Neuronal stem cell (in vitro differentiated cells): ENCODE measurements around the gene RAB8A.

Experiments used
- DNase-seq: peaks from one replicate; pipeline ENCODE4 v3.0.0-alpha.2; 2013; ENCODE audit warnings: low spot score
- H2AFZ ChIP-seq: one replicate; pipeline ENCODE4 v1.6.1; 2013; ENCODE audit warnings: mild to moderate bottlenecking, low read length, inconsistent platforms
- H2AK5ac ChIP-seq: 2 replicates; pipeline ENCODE4 v1.6.1; 2013; ENCODE audit warnings: low read depth, mild to moderate bottlenecking, inconsistent platforms, low read length, moderate library complexity, mixed read lengths
- H2BK120ac ChIP-seq: 2 replicates; pipeline ENCODE4 v1.6.1; 2013; ENCODE audit warnings: low read depth, mild to moderate bottlenecking, inconsistent platforms, low read length, moderate library complexity, mixed read lengths
- H2BK12ac ChIP-seq: one replicate; pipeline ENCODE4 v1.6.1; 2013; ENCODE audit warnings: low read length, inconsistent platforms
- H2BK15ac ChIP-seq: 2 replicates; pipeline ENCODE4 v1.6.1; 2013; ENCODE audit warnings: mild to moderate bottlenecking, low read length, inconsistent platforms, mixed read lengths
- H2BK5ac ChIP-seq: one replicate; pipeline ENCODE4 v1.6.1; 2013; ENCODE audit warnings: inconsistent platforms, mild to moderate bottlenecking, low read length, moderate library complexity
- H3K14ac ChIP-seq: one replicate; pipeline ENCODE4 v1.6.1; 2013; ENCODE audit warnings: low read length, inconsistent platforms
- H3K18ac ChIP-seq: 2 replicates; pipeline ENCODE4 v1.6.1; 2013; ENCODE audit warnings: low read length, inconsistent platforms
- H3K23ac ChIP-seq: 2 replicates; pipeline ENCODE4 v1.6.1; 2013; ENCODE audit warnings: low read depth, mild to moderate bottlenecking, mixed read lengths, low read length, inconsistent platforms; ENCODE audit not compliant: poor library complexity
- H3K27ac ChIP-seq: replicated peaks from 3 replicates; pipeline ENCODE4 v1.5.1; 2013; ENCODE audit warnings: low read length, inconsistent platforms
- H3K27me3 ChIP-seq, 3 experiments: 2 replicates each; pipeline ENCODE4 v1.6.1; 2013; ENCODE audit warnings: low read length in 3 of 3, mild to moderate bottlenecking in 2 of 3, inconsistent platforms in 1 of 3, low read depth in 1 of 3, mixed read lengths in 1 of 3, moderate library complexity in 1 of 3; ENCODE audit not compliant: control insufficient read depth in 3 of 3, insufficient read depth in 3 of 3
- H3K36me3 ChIP-seq, 2 donors: replicated peaks in 1 of 2; 2 replicates each; pipeline ENCODE4 v1.6.1; 2013; ENCODE audit warnings: low read length in 2 of 2; ENCODE audit not compliant: control insufficient read depth in 2 of 2, insufficient read depth in 2 of 2
- H3K4ac ChIP-seq: 2 replicates; pipeline ENCODE4 v1.6.1; 2013; ENCODE audit warnings: inconsistent platforms, mild to moderate bottlenecking, low read length, moderate library complexity
- H3K4me1 ChIP-seq, 2 donors: 1 replicate in 1 of 2; 2 replicates in 1 of 2; pipeline ENCODE4 v1.6.1; 2013; ENCODE audit warnings: low read length in 2 of 2, low read depth in 1 of 2; ENCODE audit not compliant: control insufficient read depth in 2 of 2, insufficient read depth in 1 of 2
- H3K4me2 ChIP-seq: one replicate; pipeline ENCODE4 v1.6.1; 2013; ENCODE audit warnings: mild to moderate bottlenecking, low read length, inconsistent platforms; ENCODE audit not compliant: insufficient read depth, poor library complexity, severe bottlenecking
- H3K4me3 ChIP-seq, 2 donors: 2 replicates each; pipeline ENCODE4 v1.5.1; 2013; ENCODE audit warnings: low read length in 2 of 2, mild to moderate bottlenecking in 2 of 2, inconsistent platforms in 1 of 2, moderate library complexity in 1 of 2
- H3K79me1 ChIP-seq: one replicate; pipeline ENCODE4 v1.6.1; 2013; ENCODE audit warnings: low read depth, mild to moderate bottlenecking, inconsistent platforms, low read length, moderate library complexity
- H3K9ac ChIP-seq: one replicate; pipeline ENCODE4 v1.6.1; 2013; ENCODE audit warnings: mild to moderate bottlenecking, low read depth, low read length, inconsistent platforms; ENCODE audit not compliant: poor library complexity
- H3K9me3 ChIP-seq, 2 donors: replicated peaks in 1 of 2; 2 replicates each; pipeline versions ENCODE3 to v1.6.1; 2013; ENCODE audit warnings: low read length in 2 of 2, mild to moderate bottlenecking in 2 of 2, inconsistent platforms in 1 of 2, low read depth in 1 of 2, mixed read lengths in 1 of 2, moderate library complexity in 1 of 2; ENCODE audit not compliant: control insufficient read depth in 2 of 2, insufficient read depth in 1 of 2
- H4K8ac ChIP-seq: one replicate; pipeline ENCODE4 v1.6.1; 2013; ENCODE audit warnings: low read depth, mild to moderate bottlenecking, inconsistent platforms, low read length, moderate library complexity
- H4K91ac ChIP-seq: one replicate; pipeline ENCODE4 v1.6.1; 2013; ENCODE audit warnings: low read length, low read depth, mild to moderate bottlenecking, inconsistent platforms; ENCODE audit not compliant: poor library complexity
- WGBS, 2 donors: extraction: QIAGEN DNeasy Blood & Tissue Kit; methylation state at CpG; one replicate each; pipeline ENCODE4 v1.1.7; 2013; ENCODE audit warnings: missing lambda C conversion rate in 2 of 2, mixed read lengths in 1 of 2; ENCODE audit not compliant: insufficient read length in 2 of 2, insufficient replicate concordance in 1 of 2; ENCODE audit errors: extremely low coverage in 2 of 2; 5-methylcytosine and 5-hydroxymethylcytosine counted together

The RAB8A gene

DNA sequence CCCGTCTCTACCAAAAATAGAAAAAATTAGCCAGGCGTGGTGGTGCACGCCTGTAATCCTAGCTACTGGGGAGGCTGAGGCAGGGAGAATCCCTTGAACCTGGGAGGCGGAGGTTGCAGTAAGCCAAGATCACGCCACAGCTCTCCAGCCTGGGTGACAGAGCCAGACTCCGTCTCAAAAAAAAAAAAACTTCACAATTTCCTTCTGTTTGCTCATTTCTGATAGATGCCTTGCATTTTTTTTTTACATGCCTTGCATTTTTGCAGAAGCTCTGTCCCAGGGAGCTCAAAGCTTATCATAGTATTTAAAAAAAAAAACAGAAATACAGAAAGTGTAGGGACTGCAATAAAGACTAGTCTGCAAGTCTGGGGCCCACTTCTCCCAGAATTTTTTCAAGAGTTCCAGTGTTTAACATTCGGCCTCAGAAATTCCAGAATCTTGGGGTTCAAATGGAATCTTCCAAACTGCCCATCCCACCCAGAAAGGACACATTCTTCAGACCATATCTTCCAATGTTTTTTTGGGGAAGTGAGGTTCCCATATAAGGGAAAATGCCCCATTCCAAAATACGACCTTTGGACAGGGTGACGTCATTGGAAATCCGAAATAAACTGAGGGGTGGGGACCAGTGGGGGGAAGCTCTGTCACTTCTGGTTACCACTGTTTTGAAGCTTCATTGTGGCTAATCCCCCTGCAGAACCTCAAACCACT is 17.2 kb upstream of the RAB8A start:
- H3K36me3 ChIP-seq = peaks cover 65 to 99% of the 10 kb centered on the region in 2 donors
- no peak overlapping the region for H3K23ac ChIP-seq
- no peak overlapping the region for H3K9ac ChIP-seq
- no peak overlapping the region for H2BK120ac ChIP-seq
- no peak overlapping the region for H3K4me2 ChIP-seq
- H2BK12ac ChIP-seq = no peak overlapping the region
- H2AK5ac ChIP-seq = no peak overlapping the region
- H3K9me3 ChIP-seq = no peaks in the 10 kb centered on the region
- no peak overlapping the region for H2BK15ac ChIP-seq
- no peaks in the 10 kb centered on the region for H3K4me1 ChIP-seq
- no peak overlapping the region for H2BK5ac ChIP-seq
- no peak overlapping the region for H3K4me3 ChIP-seq
- H3K27ac ChIP-seq = no peak overlapping the region
- no peak overlapping the region for H2AFZ ChIP-seq
- no peak overlapping the region for H3K18ac ChIP-seq
- no peak overlapping the region for H4K91ac ChIP-seq
- DNase-seq = no peak
- H4K8ac ChIP-seq = no peak overlapping the region
- H3K14ac ChIP-seq = no peak overlapping the region
- peaks cover 7% of the 10 kb centered on the region for H3K79me1 ChIP-seq
- no CpG with 5 or more reads among the region's 10 CpGs for WGBS, 2 donors
- no peaks in the 10 kb centered on the region for H3K27me3 ChIP-seq
- no peak overlapping the region for H3K4ac ChIP-seq

DNA sequence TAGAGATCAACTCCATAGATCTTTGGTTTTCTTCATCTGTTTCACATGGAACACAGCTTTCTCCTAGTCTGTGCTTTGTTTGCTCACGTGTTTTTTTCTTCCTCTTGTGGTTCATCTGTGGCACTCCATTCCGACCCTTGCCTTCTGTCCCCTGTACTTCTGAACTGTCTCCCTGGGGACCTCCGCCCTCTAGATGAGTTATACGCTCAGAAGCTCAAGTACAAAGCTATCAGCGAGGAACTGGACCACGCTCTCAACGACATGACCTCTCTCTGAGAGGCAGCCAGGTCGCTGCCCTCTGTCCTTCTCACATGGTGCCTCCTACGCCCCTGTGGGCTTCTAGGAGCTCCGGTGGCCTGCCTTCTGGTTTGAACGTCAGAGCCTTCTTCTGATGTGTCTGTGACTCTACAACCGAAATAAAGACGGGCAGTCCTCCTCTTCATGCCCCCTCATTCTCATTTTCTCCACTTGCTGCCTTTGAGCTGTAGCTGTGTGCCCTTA is 16.6 kb upstream of the RAB8A start:
- H3K23ac ChIP-seq = no peak overlapping the region
- no CpG with 5 or more reads among the region's 13 CpGs for WGBS, 2 donors
- no peak overlapping the region for H2BK15ac ChIP-seq
- no peak for DNase-seq
- no peak overlapping the region for H2BK12ac ChIP-seq
- no peak overlapping the region for H2BK5ac ChIP-seq
- H3K9me3 ChIP-seq = no peaks in the 10 kb centered on the region
- no peak overlapping the region for H3K4me2 ChIP-seq
- no peak overlapping the region for H3K9ac ChIP-seq
- peaks cover 7% of the 10 kb centered on the region for H3K79me1 ChIP-seq
- no peak overlapping the region for H4K8ac ChIP-seq
- no peak overlapping the region for H3K4me3 ChIP-seq
- H3K4me1 ChIP-seq = no peaks in the 10 kb centered on the region
- peaks cover 65 to 99% of the 10 kb centered on the region in 2 donors for H3K36me3 ChIP-seq
- H2AK5ac ChIP-seq = no peak overlapping the region
- no peak overlapping the region for H3K18ac ChIP-seq
- no peaks in the 10 kb centered on the region for H3K27me3 ChIP-seq
- H3K4ac ChIP-seq = no peak overlapping the region
- H3K14ac ChIP-seq = no peak overlapping the region
- H4K91ac ChIP-seq = no peak overlapping the region
- H2BK120ac ChIP-seq = no peak overlapping the region
- no peak overlapping the region for H2AFZ ChIP-seq
- H3K27ac ChIP-seq = no peak overlapping the region

DNA sequence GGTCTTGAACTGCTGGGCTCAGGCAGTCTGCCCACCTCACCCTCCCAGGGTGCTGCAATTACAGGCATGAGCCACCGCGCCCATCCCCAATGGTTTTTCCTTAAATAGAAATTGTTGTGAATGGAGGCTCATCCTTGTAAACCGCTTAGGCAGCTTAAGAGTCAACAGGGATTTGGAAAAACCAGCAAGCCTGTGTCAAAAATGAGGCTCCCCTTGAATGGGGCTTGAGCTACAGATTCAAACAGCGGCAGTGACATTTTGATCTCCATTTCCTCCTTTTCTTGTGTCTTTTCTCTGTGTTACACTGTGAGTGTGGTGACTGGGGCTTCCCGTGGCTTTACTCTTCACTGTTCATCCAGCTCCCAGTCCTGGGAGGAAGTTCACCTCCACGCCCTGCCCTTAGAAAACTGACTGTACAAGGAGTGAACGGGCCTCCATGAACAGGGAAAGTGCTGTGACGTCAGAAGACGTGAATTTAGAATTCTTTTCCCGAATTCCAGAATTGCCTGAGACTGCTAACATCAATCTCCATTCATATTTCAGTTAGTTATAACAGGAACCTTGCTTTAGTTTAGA is 15.3 kb upstream of the RAB8A start:
- H3K27me3 ChIP-seq = no peaks in the 10 kb centered on the region
- H3K9ac ChIP-seq = no peak overlapping the region
- H2AFZ ChIP-seq = no peak overlapping the region
- no peak overlapping the region for H2BK15ac ChIP-seq
- H4K91ac ChIP-seq = no peak overlapping the region
- H3K27ac ChIP-seq = no peak overlapping the region
- H3K4me2 ChIP-seq = no peak overlapping the region
- no peak overlapping the region for H2BK120ac ChIP-seq
- no peaks in the 10 kb centered on the region for H3K9me3 ChIP-seq
- H2BK12ac ChIP-seq = no peak overlapping the region
- H3K4me1 ChIP-seq = no peaks in the 10 kb centered on the region
- no peak overlapping the region for H3K4ac ChIP-seq
- no peak for DNase-seq
- no peak overlapping the region for H3K23ac ChIP-seq
- no peak overlapping the region for H3K4me3 ChIP-seq
- no peak overlapping the region for H3K18ac ChIP-seq
- no peak overlapping the region for H2BK5ac ChIP-seq
- no peak overlapping the region for H4K8ac ChIP-seq
- H3K79me1 ChIP-seq = peaks cover 8% of the 10 kb centered on the region
- WGBS, 2 donors = no CpG with 5 or more reads among the region's 10 CpGs
- no peak overlapping the region for H3K14ac ChIP-seq
- H3K36me3 ChIP-seq = peaks cover 59 to 99% of the 10 kb centered on the region in 2 donors
- no peak overlapping the region for H2AK5ac ChIP-seq

DNA sequence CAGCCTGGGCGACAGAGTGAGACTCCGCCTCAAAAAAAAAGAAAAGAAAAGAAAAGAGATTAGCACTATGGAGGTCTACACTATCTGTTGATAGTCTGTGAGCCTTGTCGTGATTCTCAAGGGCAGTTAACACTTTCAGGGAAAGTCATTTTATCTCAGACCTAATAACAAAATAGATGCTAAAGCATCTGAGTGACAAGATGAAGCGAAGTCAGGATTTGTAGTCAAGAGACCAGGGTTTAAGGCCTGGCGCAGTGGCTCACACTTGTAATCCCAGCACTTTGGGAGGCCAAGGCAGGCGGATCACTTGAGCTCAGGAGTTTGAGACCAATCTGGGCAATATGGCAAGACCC is 13.3 kb upstream of the RAB8A start:
- no peak overlapping the region for H3K4ac ChIP-seq
- DNase-seq = no peak
- peaks cover 2% of the 10 kb centered on the region for H3K79me1 ChIP-seq
- H3K36me3 ChIP-seq = peaks cover 53 to 99% of the 10 kb centered on the region in 2 donors
- no peak overlapping the region for H2BK5ac ChIP-seq
- no CpG with 5 or more reads among the region's 6 CpGs for WGBS, 2 donors
- H2BK15ac ChIP-seq = no peak overlapping the region
- H3K4me2 ChIP-seq = no peak overlapping the region
- no peak overlapping the region for H4K8ac ChIP-seq
- no peak overlapping the region for H4K91ac ChIP-seq
- no peaks in the 10 kb centered on the region for H3K9me3 ChIP-seq
- no peak overlapping the region for H3K4me3 ChIP-seq
- H2AFZ ChIP-seq = no peak overlapping the region
- H2BK120ac ChIP-seq = no peak overlapping the region
- H3K4me1 ChIP-seq = no peaks in the 10 kb centered on the region
- H3K27ac ChIP-seq = no peak overlapping the region
- no peak overlapping the region for H2AK5ac ChIP-seq
- no peak overlapping the region for H3K14ac ChIP-seq
- H3K23ac ChIP-seq = no peak overlapping the region
- no peaks in the 10 kb centered on the region for H3K27me3 ChIP-seq
- no peak overlapping the region for H3K9ac ChIP-seq
- H2BK12ac ChIP-seq = no peak overlapping the region
- no peak overlapping the region for H3K18ac ChIP-seq
